ENCODE results near the gene PLB1. TPM values are rescaled to one million over a fixed set of nuclear protein-coding genes. Genes with fewer than 3 reads are reported as not detected.

The PLB1 gene
- total RNA-seq, 1 donor from 2014 or later, result 7.2 TPM

DNA sequence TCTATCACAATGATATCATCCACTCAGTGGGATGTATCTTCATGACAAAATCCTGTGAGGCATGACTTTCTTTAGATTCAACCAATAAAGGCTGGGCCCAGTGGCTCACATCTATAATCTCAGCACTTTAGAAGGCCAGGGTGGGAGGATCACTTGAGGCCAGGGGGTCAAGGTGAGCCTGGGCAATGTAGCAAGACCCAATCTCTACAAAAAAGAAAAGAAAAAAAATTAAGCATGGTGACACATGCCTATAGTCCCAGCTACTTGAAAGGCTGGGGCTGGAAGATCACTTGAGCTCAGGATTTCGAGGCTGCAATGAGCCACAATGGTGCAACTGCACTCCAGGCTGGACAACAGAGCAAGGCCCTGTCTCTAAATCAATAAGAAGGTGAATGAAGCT is 68.0 kb downstream of the PLB1 start:
- no peak for DNase-seq (ENCODE audit: low spot score)

DNA sequence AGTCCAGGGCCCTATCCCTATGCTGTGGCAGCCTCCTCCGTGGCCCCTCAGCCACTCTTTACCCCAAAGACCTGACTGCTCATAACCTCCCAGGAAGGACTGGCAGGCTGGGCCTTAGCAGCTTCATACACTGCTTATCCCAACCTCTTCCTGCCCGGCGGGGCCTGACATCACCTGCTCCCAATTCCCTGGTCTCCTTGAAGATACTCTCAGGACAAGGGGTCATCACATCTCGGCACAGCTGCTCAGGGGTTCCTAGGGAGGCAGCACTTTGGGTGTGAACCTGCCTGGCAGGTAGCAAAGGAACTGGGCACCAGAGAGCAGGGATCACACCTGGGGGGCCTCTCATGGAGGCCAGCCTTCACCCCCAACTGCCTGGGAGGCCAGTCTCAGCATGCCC is 68.5 kb downstream of the PLB1 start:
- no peak for DNase-seq (ENCODE audit: low spot score)

DNA sequence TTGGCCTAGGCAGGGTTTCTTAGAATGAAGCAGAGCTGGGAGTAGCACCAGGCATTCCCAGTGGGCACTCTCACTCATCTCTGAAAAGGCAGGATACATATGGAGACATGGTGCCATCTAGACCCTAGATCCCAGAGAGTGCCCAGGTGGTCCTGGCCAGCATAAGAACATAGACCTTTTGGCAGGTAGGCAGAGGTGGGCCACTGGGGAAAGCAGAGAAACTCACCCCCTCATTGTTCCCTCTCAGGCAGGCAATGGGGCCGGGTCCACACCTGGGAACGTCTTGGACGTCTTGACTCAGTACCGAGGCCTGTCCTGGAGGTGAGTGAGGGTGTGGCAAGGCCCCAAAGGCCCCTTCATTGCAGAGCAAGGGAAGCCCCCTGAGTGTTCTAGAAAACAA is 69.2 kb downstream of the PLB1 start:
- DNase-seq (ENCODE audit: low spot score), result no peak

DNA sequence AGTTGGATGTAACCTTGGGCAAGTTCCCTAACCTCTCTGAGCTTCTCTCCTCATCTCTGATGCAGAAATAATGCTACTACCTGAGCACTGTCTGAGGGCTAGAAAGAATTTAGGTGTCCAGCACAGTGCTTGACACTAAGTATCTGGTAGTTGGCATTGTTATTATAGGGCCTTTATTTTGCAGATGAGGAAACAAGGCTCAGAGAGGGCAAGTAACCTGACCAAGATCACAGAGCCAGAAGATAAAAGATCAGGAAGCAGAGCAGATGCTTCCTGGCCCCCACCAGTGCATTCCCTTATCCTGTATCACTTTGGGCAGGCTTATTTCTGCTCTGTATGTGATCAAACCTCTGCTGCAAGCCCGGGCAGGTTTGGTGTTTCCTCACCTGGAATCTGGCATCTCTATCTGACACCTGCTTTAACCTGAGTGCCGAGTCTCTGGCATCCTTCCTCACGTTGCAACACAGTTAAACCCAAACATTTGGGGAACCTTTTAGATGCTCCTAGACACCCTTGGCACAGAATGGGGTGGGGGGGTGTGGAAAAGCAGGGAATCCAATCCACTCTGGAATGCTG is 69.9 kb downstream of the PLB1 start:
- no peak for DNase-seq (ENCODE audit: low spot score)

DNA sequence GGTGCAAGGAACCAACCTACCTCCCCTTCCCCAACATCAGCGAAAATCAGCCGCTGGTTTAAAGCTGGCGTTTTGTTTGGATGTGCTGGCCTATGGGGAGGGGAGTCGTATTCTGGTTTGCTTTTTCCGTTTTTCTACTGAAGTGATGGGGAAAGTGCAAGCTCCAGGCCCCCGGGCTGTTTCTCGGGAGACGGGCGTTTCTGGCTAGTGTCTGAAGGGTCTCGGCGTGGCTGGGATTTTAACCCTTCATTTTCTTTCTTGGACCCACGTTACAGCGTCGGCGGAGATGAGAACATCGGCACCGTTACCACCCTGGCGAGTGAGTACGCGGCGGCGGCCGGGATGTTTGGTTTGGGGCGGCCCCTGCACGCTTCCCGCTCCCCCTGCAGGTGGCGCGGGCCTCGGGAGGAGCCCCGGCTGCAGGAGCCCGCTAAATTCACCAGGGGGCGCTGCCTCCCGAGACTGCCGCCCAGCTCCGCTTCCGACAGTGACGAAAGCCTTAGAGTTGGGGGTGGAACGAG is 70.7 kb downstream of the PLB1 start:
- DNase-seq (ENCODE audit: low spot score), result peak; percentile 88

DNA sequence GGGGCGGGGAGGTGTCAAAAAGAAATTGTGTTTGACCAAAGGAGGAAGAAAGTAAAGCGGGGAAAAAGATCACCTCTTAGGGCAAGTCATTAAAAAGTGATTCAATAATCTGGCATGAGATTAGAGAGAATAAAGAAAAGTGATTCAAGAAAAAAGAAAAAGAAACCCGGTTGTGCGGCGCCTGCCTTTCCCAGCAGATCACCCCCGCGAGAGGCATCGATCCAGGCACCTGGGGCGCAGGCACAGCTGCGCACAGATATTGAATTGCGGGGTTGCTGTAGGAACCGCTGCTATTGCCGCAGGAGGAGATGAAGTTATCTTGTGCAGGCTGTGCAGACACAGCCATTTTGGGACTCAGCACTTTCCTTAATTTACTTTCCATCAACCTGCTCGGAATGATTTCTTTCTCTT is 71.2 kb downstream of the PLB1 start:
- DNase-seq (ENCODE audit: low spot score), result no peak

DNA sequence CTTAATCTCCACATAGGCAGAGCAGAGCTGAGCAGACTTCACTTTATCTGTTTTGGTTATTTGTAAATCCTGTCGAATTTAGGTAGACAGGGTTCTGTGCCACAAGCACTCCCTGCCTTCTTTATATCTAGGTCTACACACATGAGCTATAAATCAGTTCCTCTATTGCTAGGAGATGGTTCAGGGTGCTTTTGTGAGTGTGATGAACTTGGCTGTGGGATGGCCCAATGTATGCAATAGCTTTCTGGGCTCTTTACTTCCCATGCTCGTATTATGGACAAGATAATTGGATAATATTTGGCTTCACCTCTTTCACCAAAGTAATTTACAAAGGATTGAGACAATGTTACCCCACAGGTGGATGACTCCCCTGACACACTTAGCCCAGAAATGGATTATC is 72.2 kb downstream of the PLB1 start:
- DNase-seq (ENCODE audit: low spot score), result no peak

DNA sequence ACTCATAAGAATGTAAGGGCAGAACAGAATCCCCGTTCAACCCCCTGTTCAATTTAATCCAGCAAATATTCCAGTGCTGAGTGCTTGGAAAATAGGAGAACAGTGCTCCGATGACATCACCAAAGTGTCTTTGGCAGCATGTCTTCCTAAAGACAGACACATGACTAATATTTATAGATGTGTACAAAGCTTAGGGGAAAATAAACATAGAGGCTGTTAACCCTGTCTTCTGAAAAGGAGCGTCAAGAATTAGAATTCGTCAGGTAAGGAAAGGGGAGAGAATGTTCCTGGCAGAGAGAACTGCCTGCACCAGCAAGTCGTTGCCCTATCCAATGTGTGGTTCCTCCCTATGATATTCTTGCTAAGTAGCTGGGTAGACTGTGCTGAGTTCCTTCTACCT is 72.7 kb downstream of the PLB1 start:
- no peak for DNase-seq (ENCODE audit: low spot score)

DNA sequence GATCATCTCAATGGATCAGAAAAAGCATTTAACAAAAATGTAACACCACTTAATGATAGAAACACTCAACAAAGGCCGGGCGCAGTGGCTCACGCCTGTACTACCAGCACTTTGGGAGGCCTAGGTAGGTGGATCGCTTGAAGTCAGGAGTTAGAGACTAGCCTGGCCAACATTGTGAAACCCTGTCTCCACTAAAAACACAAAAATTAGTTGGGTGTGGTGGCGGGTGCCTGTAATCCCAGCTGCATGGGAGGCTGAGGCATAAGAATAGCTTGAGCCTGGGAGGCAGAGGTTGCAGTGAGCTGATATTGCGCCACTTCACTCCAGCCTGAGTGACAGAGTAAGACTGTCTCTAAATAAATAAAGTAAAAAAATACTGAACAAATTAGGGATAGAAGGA is 74.6 kb downstream of the PLB1 start:
- DNase-seq (ENCODE audit: low spot score), result no peak

DNA sequence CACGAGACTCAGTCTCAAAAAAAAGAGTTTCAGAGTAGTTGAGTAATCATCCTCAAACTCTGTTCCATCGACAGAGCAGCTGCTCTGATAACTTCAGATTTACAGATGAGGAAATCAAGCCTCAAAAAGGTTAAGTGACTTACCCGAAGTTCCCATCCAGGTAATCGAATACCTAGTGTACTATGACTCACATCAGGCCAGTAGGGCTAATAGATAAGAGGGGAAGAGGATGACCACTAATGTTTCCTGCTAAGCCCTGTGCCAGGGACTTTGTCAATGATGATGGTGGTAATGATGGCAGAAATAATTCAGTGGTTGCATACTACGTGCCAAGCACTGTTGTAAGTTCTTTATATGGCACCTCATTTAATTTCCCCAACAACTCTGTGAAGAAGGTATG is 80.9 kb downstream of the PLB1 start:
- no peak for DNase-seq (ENCODE audit: low spot score)

DNA sequence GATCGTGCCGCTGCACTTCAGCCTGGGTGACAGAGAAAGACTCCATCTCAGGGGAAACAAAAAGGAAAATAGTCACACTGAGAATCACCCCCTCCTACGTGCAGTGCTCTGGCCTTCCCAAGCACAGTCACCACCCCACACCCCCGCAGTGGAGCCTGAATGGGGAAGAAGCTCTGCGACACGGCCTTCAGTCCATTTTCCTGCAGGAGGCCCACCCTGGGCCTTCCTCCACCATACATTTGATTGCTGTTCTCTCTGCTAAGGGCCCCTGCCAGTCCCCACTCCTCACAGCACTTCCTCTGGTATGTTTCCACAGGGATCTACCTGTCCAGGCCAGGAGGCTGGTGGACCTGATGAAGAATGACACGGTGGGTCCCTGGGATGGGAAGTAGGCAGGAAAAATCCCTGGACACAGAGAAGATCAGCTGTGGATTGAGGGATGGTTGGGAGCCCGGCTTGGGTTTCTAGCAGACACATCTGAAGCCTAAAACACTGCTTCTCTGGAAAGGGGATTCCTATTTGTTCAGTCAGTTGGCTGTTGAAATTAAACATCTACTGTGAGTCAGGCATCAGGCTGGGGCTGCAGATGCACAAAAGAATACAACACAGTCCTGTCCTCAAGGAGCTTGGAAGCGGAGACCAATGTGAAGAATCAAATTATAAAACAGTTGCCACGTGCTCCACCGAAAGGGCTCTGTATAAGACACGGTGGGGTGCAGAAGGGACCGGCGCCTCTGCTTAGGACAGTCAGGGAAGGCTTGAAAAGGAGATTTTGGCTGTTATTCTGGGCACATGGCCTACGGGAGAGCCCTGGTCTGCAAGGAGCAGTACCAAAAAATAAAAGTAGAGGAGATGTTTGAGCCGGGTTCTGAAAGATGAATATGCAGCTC is 82.2 kb downstream of the PLB1 start:
- no peak for DNase-seq (ENCODE audit: low spot score)

DNA sequence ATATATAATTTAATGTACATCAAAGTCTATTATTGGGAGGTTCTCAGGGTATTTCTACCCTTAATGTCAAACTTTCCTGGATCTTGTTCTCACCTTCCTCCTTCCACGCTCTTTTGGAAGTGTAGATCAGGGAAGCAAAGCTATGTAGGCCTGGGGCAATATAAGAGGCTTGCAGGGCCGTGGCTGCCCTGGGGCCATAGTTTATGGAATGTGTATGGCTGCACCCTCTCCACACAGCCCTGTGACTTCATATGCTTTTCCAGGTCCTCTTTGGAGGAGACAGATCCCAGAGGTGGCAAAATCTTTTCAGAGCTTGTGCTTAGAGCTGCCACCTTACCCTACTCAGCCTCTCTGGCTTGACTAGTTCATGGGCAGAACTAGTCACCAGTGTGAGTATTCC is 82.9 kb downstream of the PLB1 start:
- no peak for DNase-seq (ENCODE audit: low spot score)

DNA sequence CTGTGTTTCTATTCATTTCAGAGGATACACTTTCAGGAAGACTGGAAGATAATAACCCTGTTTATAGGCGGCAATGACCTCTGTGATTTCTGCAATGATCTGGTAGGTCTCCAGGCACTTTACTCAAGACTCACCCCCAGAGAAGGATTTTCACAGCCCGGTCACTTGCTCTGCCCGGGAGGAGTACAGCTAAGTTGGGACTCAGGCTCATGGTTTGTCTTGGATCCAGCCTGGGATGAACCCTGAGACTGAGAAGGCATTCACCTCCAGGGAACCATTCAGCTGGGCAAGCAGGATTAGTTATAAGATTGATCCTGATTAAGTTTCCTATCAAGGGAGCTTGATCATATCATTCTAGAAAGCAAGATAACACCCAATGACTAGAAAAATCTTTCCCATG is 83.7 kb downstream of the PLB1 start:
- DNase-seq (ENCODE audit: low spot score), result no peak

DNA sequence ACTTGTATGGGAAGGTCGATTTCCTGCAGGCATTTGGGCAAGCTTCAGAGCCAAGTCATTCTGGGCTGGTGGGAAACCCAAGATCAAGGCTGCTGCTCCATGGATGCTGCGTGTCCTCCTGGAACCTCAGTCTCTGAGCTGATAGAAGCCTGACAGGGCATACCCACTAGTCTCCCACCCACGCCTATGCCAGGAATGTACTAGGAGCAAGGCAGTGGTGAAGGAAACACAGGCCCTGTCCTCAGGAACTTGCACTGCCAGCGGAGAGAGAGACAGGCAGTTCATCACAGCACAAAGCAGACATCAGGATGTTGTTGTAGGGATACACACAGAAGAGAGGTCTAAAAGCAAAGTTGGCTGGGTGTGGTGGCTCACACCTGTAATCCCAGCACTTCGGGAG is 84.2 kb downstream of the PLB1 start:
- DNase-seq (ENCODE audit: low spot score), result no peak

DNA sequence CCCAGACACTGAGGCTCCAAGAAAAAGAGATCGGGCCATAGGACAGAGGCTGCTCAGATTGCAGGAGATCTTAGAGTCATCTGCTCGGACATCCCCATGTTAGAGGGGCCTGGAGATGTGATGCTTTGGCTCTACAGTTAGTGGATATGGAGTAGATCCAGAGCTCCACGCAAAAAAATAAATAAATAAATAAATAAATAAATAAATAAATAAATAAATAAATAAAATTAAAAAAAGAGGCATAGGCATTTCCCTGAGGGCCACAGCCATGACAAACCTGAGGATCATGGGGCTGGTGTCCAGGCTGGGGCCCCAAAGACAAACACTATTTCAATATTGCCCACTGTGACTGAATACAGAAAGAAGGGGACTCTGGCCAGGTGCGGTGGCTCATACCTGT is 85.5 kb downstream of the PLB1 start:
- no peak for DNase-seq (ENCODE audit: low spot score)

DNA sequence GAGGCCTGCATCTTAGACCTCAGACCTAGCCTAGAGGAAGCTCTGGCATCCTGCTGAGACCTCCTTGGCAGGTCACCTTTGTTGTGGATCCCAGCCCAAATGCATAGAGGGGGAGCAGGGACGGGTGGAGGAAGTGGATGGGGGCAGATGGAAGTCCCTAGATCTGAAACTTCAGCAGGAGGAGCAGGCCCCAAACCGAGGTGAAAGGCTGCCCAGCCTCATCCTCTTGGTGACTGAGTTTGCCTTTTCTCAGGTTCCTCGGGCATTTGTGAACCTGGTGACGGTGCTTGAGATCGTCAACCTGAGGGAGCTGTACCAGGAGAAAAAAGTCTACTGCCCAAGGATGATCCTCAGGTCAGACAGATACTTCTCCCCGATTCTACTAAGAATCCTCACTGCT is 86.3 kb downstream of the PLB1 start:
- DNase-seq (ENCODE audit: low spot score), result no peak

DNA sequence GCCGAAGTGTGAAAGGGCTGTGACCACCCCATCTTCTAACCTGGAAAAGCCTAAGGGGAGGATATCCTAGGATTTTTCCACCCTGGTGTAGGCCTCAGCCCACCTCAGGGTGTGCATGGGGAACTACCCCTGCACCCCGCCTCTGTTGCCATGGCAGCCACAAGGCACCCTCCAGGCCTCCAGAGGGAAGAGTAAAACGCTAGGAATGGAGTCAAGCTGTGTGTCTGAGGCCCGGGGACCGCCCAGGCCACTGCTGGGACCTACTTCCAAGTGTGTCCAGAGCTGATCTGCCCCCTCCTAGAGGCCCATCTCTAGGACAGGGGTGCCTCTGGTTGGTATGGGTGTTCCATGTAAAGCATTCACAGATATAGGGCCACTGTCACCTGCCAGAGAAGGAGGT is 86.7 kb downstream of the PLB1 start:
- DNase-seq (ENCODE audit: low spot score), result no peak

DNA sequence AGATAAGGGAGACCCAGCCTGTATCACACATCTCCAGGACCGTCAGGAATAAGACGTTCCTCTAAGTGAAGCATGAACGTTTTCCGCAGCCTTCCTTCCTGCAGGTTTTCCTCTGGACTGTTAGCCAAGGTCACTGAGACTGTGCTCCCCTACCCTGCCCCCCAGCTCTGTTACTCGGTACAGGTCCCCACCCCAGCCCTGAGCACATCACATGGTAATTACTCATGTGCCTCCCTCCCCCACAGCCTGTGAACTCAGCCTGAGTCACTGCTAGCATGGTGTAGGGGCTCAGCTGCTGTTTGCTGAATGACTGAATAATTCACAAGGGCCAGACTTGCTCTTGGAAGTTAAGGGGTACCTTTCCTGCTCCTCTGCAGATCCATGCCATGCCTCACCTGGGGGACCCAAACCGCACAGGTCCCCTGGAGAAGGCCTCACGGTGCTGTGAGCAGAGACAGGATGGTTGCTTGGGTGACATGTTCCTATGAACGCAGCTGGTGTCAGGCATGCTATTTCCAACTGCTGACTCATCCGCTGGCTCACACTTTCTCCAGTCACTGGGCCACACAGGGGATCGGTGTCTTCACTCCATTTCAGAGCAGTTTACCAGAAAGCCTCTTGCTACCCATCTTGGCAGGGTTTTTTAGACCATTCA is 88.2 kb downstream of the PLB1 start:
- peak; percentile 70 for DNase-seq (ENCODE audit: low spot score)

DNA sequence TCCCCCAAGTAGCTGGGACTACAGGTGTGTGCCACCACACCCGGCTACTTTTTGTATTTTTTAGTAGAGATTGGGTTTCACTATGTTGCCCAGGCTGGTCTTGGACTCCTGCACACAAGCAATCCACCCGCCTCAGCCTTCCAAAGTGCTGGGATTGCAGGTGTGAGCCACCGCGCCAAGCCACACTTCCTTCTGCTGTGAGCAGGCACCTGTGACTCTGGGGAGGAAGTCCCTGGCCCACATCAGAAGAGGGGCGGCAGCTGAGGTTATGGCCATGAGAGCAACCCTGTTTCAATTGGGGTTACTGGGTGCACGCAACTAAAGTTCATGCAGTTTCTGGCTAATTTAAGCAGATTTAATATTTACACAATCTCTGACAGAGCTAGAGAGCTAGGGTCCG is 91.0 kb downstream of the PLB1 start:
- no peak for DNase-seq (ENCODE audit: low spot score)

DNA sequence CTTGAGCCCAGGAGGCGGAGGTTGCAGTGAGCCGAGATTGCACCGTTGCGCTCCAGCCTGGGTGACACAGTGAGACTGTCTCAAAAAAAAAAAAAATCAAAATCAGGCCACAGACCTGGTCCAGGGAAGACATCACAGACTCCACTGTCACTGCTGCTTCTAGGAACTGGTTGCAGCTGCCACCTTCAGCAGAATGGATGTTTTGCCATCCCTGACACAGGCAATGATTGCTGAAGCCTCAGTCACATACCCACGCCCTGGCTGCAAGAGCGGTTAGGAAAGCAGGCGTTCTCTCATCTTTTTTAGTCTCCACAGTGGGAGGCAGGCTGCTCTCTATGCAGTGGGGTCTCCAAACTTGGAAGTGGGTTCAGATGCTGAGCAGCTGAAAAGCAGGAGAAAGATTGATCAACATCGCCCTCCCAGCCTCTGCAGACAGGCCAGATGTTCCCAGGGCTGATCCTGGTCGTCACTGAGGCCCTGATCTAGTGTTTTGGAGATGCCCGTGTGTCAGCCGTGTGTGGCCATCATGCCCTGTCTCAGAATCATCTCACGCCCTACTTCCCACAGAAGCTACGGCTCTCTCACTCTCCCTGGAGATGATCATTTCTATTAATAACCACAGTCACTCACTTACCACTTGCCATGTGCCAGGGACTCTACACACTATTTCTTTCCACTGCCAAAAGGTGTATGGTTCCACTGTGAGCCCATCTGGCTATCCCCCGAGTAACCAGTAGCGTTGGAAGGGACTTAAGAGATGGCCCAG is 91.8 kb downstream of the PLB1 start:
- DNase-seq (ENCODE audit: low spot score), result no peak

DNA sequence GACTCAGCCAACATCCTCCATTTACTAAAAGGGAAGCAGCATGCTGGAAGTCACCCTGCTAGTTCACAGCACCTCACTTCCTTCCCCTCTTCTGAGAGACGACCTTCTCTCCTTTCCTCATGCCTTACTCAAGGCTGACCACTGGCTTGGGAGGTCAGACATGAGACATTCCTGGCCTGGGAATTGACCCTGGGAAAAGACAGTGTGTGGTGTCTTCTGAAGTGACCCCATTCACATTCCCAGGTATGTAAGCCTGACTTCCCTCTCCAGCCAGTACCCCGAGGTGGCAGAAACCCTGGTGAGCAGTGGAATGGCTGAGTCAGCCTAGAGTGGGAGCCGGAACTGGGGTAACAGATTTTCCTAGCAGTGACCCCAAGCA is 92.4 kb downstream of the PLB1 start:
- DNase-seq (ENCODE audit: low spot score), result no peak

Data from mucosa of gallbladder (tissue), 1 donor.